Activated naive CD8-positive, alpha-beta T cell treated with anti-CD3 and anti-CD28 coated beads, Interleukin-2, amount 50 U/mL, for 24 hours (primary cell): ENCODE measurements around the gene HRC.
"Not testable (repeated sequence)": the region's sequence is repeated elsewhere in the genome, so short reads cannot be mapped to it uniquely, and the experiment has no call there.

Source experiments
- ATAC-seq: fragments of 150-1000 bp; cut with Tn5 transposase; one replicate; pipeline ENCODE4 v1.10.0; 2021
- DNase-seq: peaks from one replicate; pipeline ENCODE4 v3.0.0; 2021
- H3K27ac Mint-ChIP-seq: one replicate; pipeline ENCODE4 v1.8.0; 2021; ENCODE audit warnings: mild to moderate bottlenecking, mixed read lengths
- H3K27me3 Mint-ChIP-seq: one replicate; pipeline ENCODE4 v1.8.0; 2021; ENCODE audit warnings: mixed read lengths
- H3K36me3 Mint-ChIP-seq: one replicate; pipeline ENCODE4 v1.8.0; 2021; ENCODE audit warnings: low read depth, mixed read lengths
- H3K4me1 Mint-ChIP-seq: one replicate; pipeline ENCODE4 v1.8.0; 2021; ENCODE audit warnings: mixed read lengths
- H3K4me3 Mint-ChIP-seq: one replicate; pipeline ENCODE4 v1.8.0; 2021; ENCODE audit warnings: mild to moderate bottlenecking, moderate library complexity, mixed read lengths
- H3K9me3 Mint-ChIP-seq: one replicate; pipeline ENCODE4 v1.8.0; 2021; ENCODE audit warnings: mixed read lengths

The HRC gene

DNA sequence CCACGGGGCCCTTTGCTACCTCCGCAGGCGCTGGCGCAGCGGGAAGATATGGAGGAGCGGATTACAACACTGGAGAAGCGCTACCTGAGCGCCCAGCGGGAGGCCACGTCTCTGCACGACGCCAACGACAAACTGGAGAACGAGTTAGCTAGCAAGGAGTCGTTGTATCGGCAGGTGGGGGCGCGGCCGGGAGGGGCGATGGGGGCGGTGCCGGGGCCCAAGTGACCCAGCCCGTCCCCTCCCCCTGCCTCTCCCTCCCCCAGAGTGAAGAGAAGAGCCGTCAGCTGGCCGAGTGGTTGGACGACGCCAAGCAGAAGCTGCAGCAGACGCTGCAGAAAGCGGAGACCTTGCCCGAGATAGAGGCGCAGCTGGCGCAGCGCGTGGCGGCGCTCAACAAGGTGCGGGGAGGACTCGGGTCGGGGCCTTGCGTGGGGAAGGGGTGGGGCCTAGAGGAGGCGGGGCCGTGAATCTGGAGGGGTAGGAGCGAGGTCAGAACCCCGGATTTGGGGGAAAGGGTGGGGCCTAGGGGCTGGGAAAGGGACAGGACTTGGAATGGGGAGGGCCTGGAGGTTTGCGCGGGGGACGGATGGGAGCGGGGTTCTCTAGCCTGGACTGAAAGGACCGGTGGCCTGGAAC, 22.1 kb downstream of the HRC start:
- H3K27ac Mint-ChIP-seq: no peak overlapping the region
- H3K9me3 Mint-ChIP-seq: no peaks in the 10 kb centered on the region
- ATAC-seq (no peak), DNase-seq (no peak)
- no peaks in the 10 kb centered on the region for H3K36me3 Mint-ChIP-seq
- no peak overlapping the region for H3K4me3 Mint-ChIP-seq
- H3K27me3 Mint-ChIP-seq: peaks cover 15% of the 10 kb centered on the region
- H3K4me1 Mint-ChIP-seq: peaks cover 19% of the 10 kb centered on the region

DNA sequence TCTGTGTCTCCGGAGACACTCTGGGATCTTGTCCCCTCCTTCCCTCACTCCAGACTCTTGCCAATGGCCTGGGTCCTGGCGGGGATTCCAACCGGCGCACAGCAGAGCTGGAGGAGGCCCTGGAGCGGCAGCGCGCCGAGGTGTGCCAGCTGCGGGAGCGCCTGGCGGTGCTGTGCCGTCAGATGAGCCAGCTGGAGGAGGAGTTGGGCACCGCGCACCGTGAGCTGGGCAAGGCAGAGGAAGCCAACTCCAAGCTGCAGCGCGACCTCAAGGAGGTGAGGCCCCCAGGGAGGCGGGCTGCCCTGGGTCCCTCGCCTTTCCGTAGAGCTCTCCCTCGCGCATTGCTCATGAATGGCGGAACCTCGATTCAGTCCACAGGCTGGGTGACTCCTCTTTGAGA, 24.9 kb downstream of the HRC start:
- peaks cover 13% of the 10 kb centered on the region for H3K27me3 Mint-ChIP-seq
- no peaks in the 10 kb centered on the region for H3K36me3 Mint-ChIP-seq
- no peak for DNase-seq
- H3K9me3 Mint-ChIP-seq: no peaks in the 10 kb centered on the region
- no peak overlapping the region for H3K27ac Mint-ChIP-seq
- no peak for ATAC-seq
- H3K4me1 Mint-ChIP-seq: peaks cover 24% of the 10 kb centered on the region
- no peak overlapping the region for H3K4me3 Mint-ChIP-seq

DNA sequence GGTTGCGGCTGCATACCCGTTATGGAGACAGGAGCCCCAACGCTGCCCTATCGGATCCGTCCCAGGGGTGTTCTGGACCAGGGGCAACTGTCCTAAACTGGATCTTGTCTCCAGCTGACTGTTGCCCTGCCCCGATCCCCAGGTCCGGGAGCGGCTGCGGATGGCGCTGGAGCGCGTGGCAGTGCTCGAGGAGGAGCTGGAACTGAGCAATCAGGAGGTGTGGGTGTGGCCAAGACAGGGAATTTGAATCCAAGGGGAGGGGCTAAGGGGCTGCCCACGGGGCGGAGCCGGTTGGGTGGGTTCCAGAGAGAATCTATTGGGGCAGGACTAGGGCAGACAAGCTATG, 26.0 kb downstream of the HRC start:
- Mint-ChIP-seq H3K4me1 (peaks cover 23% of the 10 kb centered on the region), H3K4me3 (peak overlapping the region; percentile 26), H3K27me3 (peaks cover 7% of the 10 kb centered on the region), H3K9me3 (no peaks in the 10 kb centered on the region), H3K36me3 (no peaks in the 10 kb centered on the region), H3K27ac (no peak overlapping the region)
- ATAC-seq (no peak), DNase-seq (no peak)

DNA sequence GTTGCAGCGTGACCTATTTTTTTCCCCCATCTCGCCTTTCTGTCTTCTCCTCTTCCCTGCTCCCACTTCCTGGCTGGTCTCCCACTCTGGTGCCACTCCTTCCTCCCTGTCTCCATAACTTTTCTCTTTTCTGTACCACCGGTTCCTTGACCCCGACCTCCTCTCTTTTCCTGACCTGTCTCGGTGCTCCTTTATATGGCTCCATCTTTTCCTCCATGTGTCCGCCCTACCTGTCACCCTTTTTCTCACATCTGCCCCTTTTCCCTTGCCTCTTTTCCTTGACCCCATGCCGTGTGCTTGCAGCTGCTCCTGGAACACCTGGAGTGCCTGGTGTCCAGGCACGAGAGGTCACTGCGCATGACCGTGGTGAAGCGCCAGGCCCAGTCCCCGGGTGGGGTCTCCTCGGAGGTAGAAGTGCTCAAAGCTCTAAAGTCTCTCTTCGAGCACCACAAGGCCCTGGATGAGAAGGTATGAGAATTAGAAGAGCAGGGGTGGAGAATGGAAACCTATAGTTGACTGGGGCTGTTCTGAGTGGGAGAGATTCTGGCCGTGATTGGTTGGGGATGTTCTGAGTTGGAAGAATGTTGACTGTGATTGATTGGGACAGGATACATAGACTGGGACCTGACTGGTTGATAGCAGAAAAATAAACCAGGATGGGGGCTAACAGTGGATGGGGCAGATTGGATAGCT, 26.5 kb downstream of the HRC start:
- Mint-ChIP-seq H3K4me3 (peak overlapping the region; percentile 82), H3K27ac (peak overlapping the region; percentile 86), H3K36me3 (no peaks in the 10 kb centered on the region), H3K9me3 (no peaks in the 10 kb centered on the region), H3K4me1 (peaks cover 18% of the 10 kb centered on the region), H3K27me3 (peaks cover 6% of the 10 kb centered on the region)
- DNase-seq (no peak), ATAC-seq (no peak)

DNA sequence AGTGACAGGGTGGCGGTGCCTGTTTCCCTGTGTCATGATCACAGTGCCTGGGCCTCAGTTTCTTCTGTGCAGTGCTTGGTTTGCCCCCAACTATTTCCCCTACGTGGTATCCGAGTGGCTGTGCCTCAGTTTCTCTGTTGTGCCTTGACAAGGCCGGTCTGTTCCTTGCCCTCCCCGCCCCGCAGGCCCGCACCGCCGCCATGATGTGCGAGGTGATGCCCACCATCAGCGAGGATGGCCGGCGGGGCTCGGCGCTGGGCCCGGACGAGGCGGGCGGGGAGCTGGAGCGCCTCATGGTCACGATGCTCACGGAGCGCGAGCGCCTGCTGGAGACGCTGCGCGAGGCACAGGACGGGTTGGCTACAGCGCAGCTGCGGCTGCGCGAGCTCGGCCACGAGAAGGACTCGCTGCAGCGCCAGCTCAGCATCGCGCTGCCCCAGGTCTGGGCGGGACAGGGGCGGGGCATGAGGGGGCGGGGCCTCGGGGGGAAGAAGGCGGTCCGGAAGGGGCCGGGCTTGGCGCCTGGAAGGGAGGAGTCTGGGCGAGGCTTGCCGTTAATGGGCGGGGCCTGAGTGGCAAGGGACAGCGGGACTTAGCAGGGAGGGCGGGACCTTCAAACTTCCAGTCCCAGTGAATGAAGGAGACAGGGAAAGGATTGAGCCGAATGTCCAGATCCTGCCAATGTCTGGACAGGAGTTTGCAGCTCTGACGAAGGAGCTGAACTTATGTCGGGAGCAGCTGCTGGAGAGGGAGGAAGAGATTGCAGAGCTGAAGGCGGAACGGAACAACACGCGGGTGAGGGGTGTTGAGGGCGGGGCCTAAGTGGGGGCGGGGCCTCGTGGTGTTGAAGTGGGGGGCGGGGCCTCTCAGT, 27.3 kb downstream of the HRC start:
- DNase-seq (peak; percentile 95), ATAC-seq (peak; percentile 95)
- H3K9me3 Mint-ChIP-seq: no peaks in the 10 kb centered on the region
- no peaks in the 10 kb centered on the region for H3K36me3 Mint-ChIP-seq
- H3K27ac Mint-ChIP-seq: peak overlapping the region; percentile 86
- H3K4me1 Mint-ChIP-seq: peaks cover 14% of the 10 kb centered on the region
- peak overlapping the region; percentile 82 for H3K4me3 Mint-ChIP-seq
- H3K27me3 Mint-ChIP-seq: no peaks in the 10 kb centered on the region

DNA sequence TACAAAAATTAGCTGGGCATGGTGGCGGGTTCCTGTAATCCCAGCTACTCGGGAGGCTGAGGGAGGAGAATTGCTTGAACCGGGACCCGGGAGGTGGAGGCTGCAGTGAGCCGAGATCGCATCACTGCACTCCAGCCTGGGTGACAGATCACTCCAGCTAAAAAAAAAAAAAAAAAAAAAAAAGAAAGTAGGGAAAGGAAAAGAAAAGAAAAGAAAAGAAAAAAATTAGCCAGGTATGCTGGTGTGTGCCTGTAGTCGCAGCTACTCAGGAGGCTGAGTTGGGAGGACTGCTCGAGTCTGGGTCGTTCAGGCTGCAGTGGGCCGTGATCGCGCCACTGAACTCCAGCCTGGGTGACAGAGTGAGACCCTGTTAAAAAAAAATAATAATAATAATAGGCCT, 28.0 kb downstream of the HRC start:
- H3K36me3 Mint-ChIP-seq, H3K27me3 Mint-ChIP-seq, H3K27ac Mint-ChIP-seq, H3K4me3 Mint-ChIP-seq, DNase-seq, H3K9me3 Mint-ChIP-seq, ATAC-seq: not testable (repeated sequence)
- peaks cover 14% of the 10 kb centered on the region for H3K4me1 Mint-ChIP-seq

DNA sequence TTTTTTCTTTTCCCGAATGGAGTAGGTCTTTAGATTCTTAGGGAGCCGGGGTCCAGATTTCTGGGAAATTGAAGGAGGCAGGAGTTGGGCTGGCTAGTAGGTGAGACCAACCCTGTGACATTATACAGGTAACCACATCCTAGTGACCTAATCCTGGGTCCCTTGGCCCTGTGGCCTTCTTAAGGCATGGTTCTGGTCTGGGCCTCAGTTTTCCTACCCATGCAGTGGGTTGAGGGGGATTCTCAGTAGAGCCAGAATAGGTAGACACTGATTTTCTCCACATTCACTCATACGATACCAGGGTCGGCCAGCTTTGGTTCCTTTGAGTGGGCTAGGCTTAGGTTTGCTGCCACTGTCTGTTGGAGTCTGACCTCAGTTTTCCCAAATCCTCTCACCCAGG, 28.6 kb downstream of the HRC start:
- Mint-ChIP-seq H3K4me3 (no peak overlapping the region), H3K4me1 (peaks cover 14% of the 10 kb centered on the region), H3K27ac (no peak overlapping the region), H3K36me3 (no peaks in the 10 kb centered on the region), H3K9me3 (no peaks in the 10 kb centered on the region), H3K27me3 (no peaks in the 10 kb centered on the region)
- DNase-seq (no peak), ATAC-seq (no peak)

DNA sequence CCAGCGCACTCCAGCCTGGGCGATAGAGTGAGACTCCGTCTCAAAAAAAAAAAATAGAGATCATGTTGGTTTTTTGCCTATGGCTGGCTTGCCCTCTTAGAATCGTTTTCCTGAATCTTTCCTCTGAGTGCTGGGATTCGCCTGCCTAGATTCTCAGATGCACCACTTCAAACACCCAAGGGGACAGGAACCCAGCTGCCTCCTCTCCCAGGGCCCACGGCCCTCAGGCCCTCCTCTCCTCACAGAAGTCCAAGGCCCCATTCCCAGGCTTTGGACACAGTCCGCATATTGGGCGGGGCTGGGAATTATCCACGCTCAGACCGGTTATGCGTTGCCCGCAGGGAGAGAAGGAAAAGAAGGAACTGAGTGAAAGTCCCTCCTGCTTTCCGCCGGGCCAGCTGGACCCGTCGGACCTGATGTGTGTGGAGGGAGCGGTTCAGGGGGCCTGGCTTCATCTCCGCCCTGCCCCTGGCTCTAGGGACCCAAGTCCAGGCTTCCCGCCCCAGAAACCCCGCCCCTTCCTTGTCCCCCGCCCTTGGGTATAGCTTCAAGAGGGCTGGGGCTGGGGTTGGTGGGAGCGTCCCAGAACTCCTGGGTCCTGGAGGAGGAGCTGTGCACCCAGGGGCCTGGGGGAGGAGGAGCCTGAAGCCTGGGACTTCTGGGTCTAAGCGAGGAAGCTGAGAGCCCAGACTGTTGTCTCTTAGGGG, 30.0 kb downstream of the HRC start:
- no peak for ATAC-seq
- no peak overlapping the region for H3K4me3 Mint-ChIP-seq
- DNase-seq: no peak
- peaks cover 20% of the 10 kb centered on the region for H3K4me1 Mint-ChIP-seq
- H3K36me3 Mint-ChIP-seq: no peaks in the 10 kb centered on the region
- no peak overlapping the region for H3K27ac Mint-ChIP-seq
- peaks cover 9% of the 10 kb centered on the region for H3K27me3 Mint-ChIP-seq
- no peaks in the 10 kb centered on the region for H3K9me3 Mint-ChIP-seq

DNA sequence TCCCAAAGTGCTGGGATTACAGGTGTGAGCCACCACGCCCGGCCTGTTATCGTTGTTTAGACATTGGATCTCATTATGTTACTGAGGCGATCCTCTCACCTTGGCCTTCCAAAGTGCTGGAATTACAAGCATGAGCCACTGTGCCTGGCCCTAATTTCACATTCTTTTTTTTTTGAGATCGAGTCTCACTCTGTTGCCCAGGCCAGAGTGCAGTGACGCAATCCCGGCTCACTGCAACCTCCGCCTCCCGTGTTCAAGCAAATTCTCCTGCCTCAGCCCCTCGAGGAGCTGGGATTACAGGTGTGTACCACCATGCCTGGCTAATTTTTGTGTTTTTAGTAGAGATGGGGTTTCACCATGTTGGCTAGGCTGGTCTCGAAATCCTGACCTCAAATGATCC, 31.9 kb downstream of the HRC start:
- H3K36me3 Mint-ChIP-seq, H3K27me3 Mint-ChIP-seq, DNase-seq, H3K27ac Mint-ChIP-seq, H3K9me3 Mint-ChIP-seq, H3K4me3 Mint-ChIP-seq, ATAC-seq: not testable (repeated sequence)
- H3K4me1 Mint-ChIP-seq: peaks cover 16% of the 10 kb centered on the region

DNA sequence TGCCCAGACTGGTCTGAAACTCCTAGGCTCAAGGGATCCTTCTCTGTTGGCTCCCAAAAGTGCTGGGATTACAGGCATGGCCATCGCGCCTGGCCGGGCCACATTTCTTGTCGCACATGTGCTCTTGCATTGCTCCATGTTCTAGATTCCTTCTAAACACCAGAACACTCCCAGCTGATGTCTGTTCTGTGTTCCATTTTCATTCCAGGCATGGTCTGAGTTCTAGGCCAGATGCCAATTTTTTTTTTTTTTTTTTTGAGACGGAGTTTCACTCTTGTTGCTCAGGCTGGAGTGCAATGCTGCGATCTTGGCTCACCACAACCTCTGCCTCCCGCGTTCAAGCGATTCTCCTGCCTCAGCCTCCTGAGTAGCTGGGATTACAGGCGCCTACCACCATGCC, 33.4 kb downstream of the HRC start:
- H3K27ac Mint-ChIP-seq, H3K4me3 Mint-ChIP-seq, DNase-seq, H3K9me3 Mint-ChIP-seq, ATAC-seq, H3K36me3 Mint-ChIP-seq, H3K27me3 Mint-ChIP-seq: not testable (repeated sequence)
- H3K4me1 Mint-ChIP-seq: peaks cover 20% of the 10 kb centered on the region

DNA sequence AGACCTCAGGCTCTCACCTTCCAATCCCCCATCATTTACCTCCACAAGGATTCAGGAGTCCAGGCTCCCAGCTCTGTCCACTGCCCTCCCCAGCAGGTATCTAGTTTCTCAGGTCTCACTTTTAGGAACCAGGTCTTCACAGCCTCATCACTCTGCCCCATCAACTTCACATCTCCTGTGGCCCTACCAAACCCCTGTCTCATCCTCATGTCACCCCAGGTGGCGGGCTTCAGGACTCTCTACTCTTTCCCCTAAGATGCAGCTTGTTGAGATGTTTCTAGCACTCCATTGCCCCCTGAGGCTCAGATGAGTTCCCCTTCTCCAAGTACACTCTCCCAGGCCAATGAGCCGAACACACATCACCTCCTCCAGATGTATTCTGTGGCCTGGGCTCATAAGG, 34.3 kb downstream of the HRC start:
- Mint-ChIP-seq H3K4me3 (peak overlapping the region; percentile 51), H3K27me3 (peaks cover 9% of the 10 kb centered on the region), H3K27ac (no peak overlapping the region), H3K36me3 (no peaks in the 10 kb centered on the region), H3K4me1 (peaks cover 20% of the 10 kb centered on the region), H3K9me3 (no peaks in the 10 kb centered on the region)
- DNase-seq (no peak), ATAC-seq (no peak)

DNA sequence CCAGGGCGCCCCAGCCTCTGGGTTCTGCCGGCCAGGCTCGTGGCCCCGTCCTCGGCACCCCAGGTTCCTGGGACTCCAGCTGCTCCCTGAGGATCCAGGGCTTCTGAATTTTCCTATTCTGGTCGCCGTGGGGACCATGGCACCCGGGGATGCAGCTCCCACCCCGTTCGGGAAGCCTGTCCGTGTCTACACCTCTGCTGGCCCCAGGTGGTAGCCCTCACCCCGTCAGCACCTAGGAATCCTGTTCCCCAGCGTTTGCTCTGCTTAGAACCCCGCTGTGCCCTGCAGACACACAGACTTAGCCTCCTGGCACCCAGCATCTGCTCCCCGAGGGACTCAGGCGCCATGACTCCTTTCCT, 34.9 kb downstream of the HRC start:
- Mint-ChIP-seq H3K4me1 (peaks cover 20% of the 10 kb centered on the region), H3K27ac (no peak overlapping the region), H3K36me3 (no peaks in the 10 kb centered on the region), H3K27me3 (peaks cover 9% of the 10 kb centered on the region), H3K9me3 (no peaks in the 10 kb centered on the region), H3K4me3 (peak overlapping the region; percentile 51)
- DNase-seq (no peak), ATAC-seq (no peak)

DNA sequence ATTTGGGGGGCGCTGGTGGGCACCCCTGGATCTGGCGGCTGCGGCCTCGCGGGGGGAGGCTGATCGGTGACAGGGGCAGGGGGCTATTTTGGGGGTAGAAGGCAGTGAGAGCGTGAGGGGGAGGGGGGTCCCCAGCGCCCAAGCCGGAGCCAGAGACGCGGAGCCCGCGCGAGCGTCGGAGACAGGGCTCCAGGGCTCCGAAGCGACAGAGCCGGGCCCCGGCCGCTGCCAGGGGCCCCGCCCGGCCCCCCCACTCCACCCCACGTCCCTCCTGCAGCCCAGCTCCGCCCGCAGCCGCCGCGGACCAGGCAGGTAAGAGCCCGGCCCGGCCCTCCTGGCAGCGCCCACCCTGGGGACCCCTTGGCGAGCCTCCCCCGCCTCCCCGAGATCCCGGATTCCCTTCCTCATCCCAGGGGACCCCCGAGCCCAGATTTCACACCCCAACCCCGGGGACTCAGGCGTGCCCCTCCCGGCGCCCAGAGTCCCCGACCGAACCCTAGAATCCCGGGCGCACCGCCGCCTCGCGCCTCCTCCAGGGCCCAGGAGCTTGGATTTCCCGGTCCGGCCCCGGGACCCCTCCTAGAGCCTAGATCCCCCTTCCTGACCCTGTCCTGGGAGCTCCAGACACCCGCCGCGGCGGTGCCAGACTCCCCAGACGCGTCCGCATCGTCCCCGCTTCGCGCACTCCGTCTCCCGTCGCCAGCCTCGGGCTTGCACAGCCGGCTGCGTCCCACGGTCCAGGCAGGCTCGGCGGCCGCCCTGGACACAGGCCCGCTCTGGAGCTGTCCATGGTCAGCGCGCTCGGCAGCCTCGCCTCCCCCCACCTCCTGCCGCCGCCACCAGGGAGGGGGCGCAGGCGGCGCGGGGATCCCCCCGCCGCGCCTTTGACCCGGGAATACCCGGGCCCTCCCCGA, 35.5 kb downstream of the HRC start, which contains the start of gene PPFIA3:
Gene PPFIA3 (plus strand): TSS at position 134 of the 914 bp plus-strand sequence. CDS start 8,330 bp downstream, outside the sequence.
- DNase-seq: no peak
- Mint-ChIP-seq H3K27ac (peak within 1 kb of the TSS; percentile 76), H3K4me3 (peak within 1 kb of the TSS; percentile 81), H3K27me3 (peaks cover 9% of the 10 kb centered on the region), H3K9me3 (no peaks in the 10 kb centered on the region), H3K4me1 (peaks cover 24% of the 10 kb centered on the region), H3K36me3 (no peaks in the 10 kb centered on the region)
- ATAC-seq: no peak
